PC-3 (cell line): ENCODE results near the gene PLA2G15. TPM values are rescaled to one million over a fixed set of nuclear protein-coding genes. Genes with fewer than 3 reads are reported as not detected.
A peak's percentile ranks its signal among the peaks of the same experiment; 100 is the strongest.

Experiments used
- ATAC-seq: fragments of 200-7000 bp; cut with Tn5 transposase; 2 replicates; pipeline ENCODE4 v1.9.1; 2020; ENCODE audit warnings: mild to moderate bottlenecking, moderate library complexity
- BruUV-seq: library from RNA; stranded (reverse); fragments of 400-500 nt; replicated peaks from 2 replicates; lab custom pipeline; 2021; lab: Mats Ljungman, UMichigan
- CTCF ChIA-PET: fragments of 300-600 bp; sonication (Branson Sonifier 250); formaldehyde crosslinking; loops from one replicate; lab custom pipeline; 2022; ENCODE audit warnings: antibody characterized with exemption; lab: Charles Lee
- POLR2A ChIA-PET: fragments of 300-600 bp; sonication (Branson Sonifier 250); formaldehyde crosslinking; loops from one replicate; lab custom pipeline; 2022; ENCODE audit warnings: antibody characterized with exemption; ENCODE audit not compliant: unreplicated experiment; lab: Charles Lee
- DNase-seq: peaks from one replicate; pipeline ENCODE4 v3.0.0-alpha.2; 2015
- H2AFZ ChIP-seq: fragments of 300-600 bp; sonication (generic); 2 replicates; pipeline ENCODE4 v1.6.0; 2016; ENCODE audit warnings: antibody characterized with exemption, low read length
- H3F3A ChIP-seq: fragments of 300-600 bp; sonication (generic); one replicate; pipeline ENCODE4 v1.6.0; 2017; ENCODE audit warnings: antibody characterized with exemption, low read length, control low read depth, mild to moderate bottlenecking; ENCODE audit not compliant: unreplicated experiment
- H3K27ac ChIP-seq: fragments of 300-600 bp; sonication (generic); 2 replicates; pipeline ENCODE4 v1.5.1; 2016; ENCODE audit warnings: mild to moderate bottlenecking, low read length
- H3K27me3 ChIP-seq: fragments of 300-600 bp; sonication (generic); 2 replicates; pipeline ENCODE4 v1.6.1; 2016; ENCODE audit warnings: low read length, mixed read lengths
- H3K36me3 ChIP-seq: fragments of 300-600 bp; sonication (generic); 2 replicates; pipeline ENCODE4 v1.6.1; 2016; ENCODE audit warnings: low read depth, mixed run types, low read length, mixed read lengths
- H3K4me1 ChIP-seq: fragments of 300-600 bp; sonication (generic); 2 replicates; pipeline ENCODE4 v1.5.1; 2016; ENCODE audit warnings: low read length; ENCODE audit not compliant: insufficient read depth
- H3K4me2 ChIP-seq: fragments of 300-600 bp; sonication (generic); 2 replicates; pipeline ENCODE4 v1.6.0; 2016; ENCODE audit warnings: low read length
- H3K4me3 ChIP-seq: fragments of 300-600 bp; sonication (generic); 2 replicates; pipeline ENCODE4 v1.5.1; 2016; ENCODE audit warnings: mild to moderate bottlenecking, low read length, mixed read lengths
- H3K79me2 ChIP-seq: fragments of 300-600 bp; sonication (generic); 2 replicates; pipeline ENCODE4 v1.6.1; 2017; ENCODE audit warnings: low read length, mixed read lengths
- H3K9ac ChIP-seq: fragments of 300-600 bp; sonication (generic); 2 replicates; pipeline ENCODE4 v1.6.0; 2016; ENCODE audit warnings: mild to moderate bottlenecking, low read length
- H3K9me2 ChIP-seq: fragments of 300-600 bp; sonication (generic); replicated peaks from 2 replicates; pipeline ENCODE4 v1.6.1; 2016; ENCODE audit warnings: mixed run types, low read length, mixed read lengths
- H3K9me3 ChIP-seq: fragments of 300-600 bp; sonication (generic); 2 replicates; pipeline ENCODE4 v1.6.1; 2016; ENCODE audit warnings: low read length, mixed read lengths
- H4K20me1 ChIP-seq: fragments of 300-600 bp; sonication (generic); 2 replicates; pipeline ENCODE4 v1.6.1; 2016; ENCODE audit warnings: low read length, mixed read lengths
- EZH2 ChIP-seq: fragments of 300-600 bp; sonication (generic); IDR thresholded peaks from one replicate; pipeline ENCODE4 v1.6.1; 2017; ENCODE audit warnings: antibody characterized with exemption, mild to moderate bottlenecking, low read length; ENCODE audit not compliant: unreplicated experiment
- EZH2phosphoT487 ChIP-seq: fragments of 300-600 bp; sonication (generic); IDR thresholded peaks from 2 replicates; pipeline ENCODE4 v1.6.1; 2018; ENCODE audit warnings: mild to moderate bottlenecking, antibody characterized with exemption, low read length, borderline replicate concordance
- intact Hi-C: fragments of 100-400 bp; cut with micrococcal nuclease; formaldehyde crosslinking; loops from 2 replicates; pipeline ENCODE4 v1.9.0; 2023
- total RNA-seq: library from RNA; depleted of rRNA; stranded (reverse); fragments of >200 nt; gene quantifications from 2 replicates; pipeline ENCODE4 v1.2.3, GENCODE V29; 2014
- TF ChIP-seq, protein P1 (sequence below): fragments of 300-600 bp; sonication (generic); conservative IDR thresholded peaks from 2 replicates; pipeline ENCODE4 v1.5.1; 2017; ENCODE audit warnings: antibody characterized with exemption, low read depth, mild to moderate bottlenecking, low read length

PLA2G15 gene
- total RNA-seq, 1 experiment from 2014 or later, result 16.4 TPM

GRCh38 chr16:68286153-68287074 is 41.2 kb downstream of the PLA2G15 start:
- ChIA-PET POLR2A (no interaction called here), CTCF (no interaction called here)
- Histone ChIP-seq H3K9me3 (no peaks in the 10 kb centered on the region), H3K4me2 (no peak overlapping the region), H4K20me1 (no peaks in the 10 kb centered on the region), H3K27ac (no peak overlapping the region), H3K9ac (no peak overlapping the region), H3K79me2 (peaks cover 14% of the 10 kb centered on the region; the same call in 1 of the 2 replicates), H3K36me3 (peaks cover 10% of the 10 kb centered on the region; the same call in 1 of the 2 replicates), H3K4me3 (no peak overlapping the region), H2AFZ (no peak overlapping the region), H3K27me3 (no peaks in the 10 kb centered on the region), H3K9me2 (no peaks in the 10 kb centered on the region), H3F3A (no peaks in the 10 kb centered on the region), H3K4me1 (peaks cover 20% of the 10 kb centered on the region)
- TF ChIP-seq, protein P1, sequence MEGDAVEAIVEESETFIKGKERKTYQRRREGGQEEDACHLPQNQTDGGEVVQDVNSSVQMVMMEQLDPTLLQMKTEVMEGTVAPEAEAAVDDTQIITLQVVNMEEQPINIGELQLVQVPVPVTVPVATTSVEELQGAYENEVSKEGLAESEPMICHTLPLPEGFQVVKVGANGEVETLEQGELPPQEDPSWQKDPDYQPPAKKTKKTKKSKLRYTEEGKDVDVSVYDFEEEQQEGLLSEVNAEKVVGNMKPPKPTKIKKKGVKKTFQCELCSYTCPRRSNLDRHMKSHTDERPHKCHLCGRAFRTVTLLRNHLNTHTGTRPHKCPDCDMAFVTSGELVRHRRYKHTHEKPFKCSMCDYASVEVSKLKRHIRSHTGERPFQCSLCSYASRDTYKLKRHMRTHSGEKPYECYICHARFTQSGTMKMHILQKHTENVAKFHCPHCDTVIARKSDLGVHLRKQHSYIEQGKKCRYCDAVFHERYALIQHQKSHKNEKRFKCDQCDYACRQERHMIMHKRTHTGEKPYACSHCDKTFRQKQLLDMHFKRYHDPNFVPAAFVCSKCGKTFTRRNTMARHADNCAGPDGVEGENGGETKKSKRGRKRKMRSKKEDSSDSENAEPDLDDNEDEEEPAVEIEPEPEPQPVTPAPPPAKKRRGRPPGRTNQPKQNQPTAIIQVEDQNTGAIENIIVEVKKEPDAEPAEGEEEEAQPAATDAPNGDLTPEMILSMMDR, result no peak
- TF ChIP-seq EZH2phosphoT487 (no peak), EZH2 (no peak)
- no peak for DNase-seq
- intact Hi-C loops, result no loop called here
- no TSS peak for BruUV-seq
- peak; percentile 44 for ATAC-seq

GRCh38 chr16:68287276-68288251 is 42.4 kb downstream of the PLA2G15 start:
- Histone ChIP-seq H3K4me1 (peaks cover 20% of the 10 kb centered on the region), H3K79me2 (peaks cover 14% of the 10 kb centered on the region; the same call in 1 of the 2 replicates), H3K27me3 (no peaks in the 10 kb centered on the region), H4K20me1 (no peaks in the 10 kb centered on the region), H3K9ac (no peak overlapping the region), H3K27ac (peak overlapping the region; percentile 49; the same call in 1 of the 2 replicates), H3K4me3 (no peak overlapping the region), H3K9me2 (no peaks in the 10 kb centered on the region), H3F3A (no peaks in the 10 kb centered on the region), H3K4me2 (peak overlapping the region; percentile 31; the same call in 1 of the 2 replicates), H2AFZ (no peak overlapping the region), H3K9me3 (no peaks in the 10 kb centered on the region), H3K36me3 (peaks cover 14% of the 10 kb centered on the region; the same call in 1 of the 2 replicates)
- ChIA-PET CTCF (interaction anchor here (1.5 kb wide), 1 partner anchor 23 kb away, joined by 7 read pairs; the partner anchor contains the start of gene SLC7A6), POLR2A (interaction anchor here (1.4 kb wide), 1 partner anchor 23 kb away, joined by 3 read pairs; the partner anchor contains the start of genes PRMT7 and SLC7A6OS)
- intact Hi-C loops, result no loop called here
- DNase-seq (peak; percentile 76), ATAC-seq (peak; percentile 79)
- TF ChIP-seq, protein P1, result no peak
- TF ChIP-seq EZH2 (no peak), EZH2phosphoT487 (no peak)
- BruUV-seq, result no TSS peak
